Measurements from ENCODE around the gene RETN.

- TF ChIP-seq, protein P1, sequence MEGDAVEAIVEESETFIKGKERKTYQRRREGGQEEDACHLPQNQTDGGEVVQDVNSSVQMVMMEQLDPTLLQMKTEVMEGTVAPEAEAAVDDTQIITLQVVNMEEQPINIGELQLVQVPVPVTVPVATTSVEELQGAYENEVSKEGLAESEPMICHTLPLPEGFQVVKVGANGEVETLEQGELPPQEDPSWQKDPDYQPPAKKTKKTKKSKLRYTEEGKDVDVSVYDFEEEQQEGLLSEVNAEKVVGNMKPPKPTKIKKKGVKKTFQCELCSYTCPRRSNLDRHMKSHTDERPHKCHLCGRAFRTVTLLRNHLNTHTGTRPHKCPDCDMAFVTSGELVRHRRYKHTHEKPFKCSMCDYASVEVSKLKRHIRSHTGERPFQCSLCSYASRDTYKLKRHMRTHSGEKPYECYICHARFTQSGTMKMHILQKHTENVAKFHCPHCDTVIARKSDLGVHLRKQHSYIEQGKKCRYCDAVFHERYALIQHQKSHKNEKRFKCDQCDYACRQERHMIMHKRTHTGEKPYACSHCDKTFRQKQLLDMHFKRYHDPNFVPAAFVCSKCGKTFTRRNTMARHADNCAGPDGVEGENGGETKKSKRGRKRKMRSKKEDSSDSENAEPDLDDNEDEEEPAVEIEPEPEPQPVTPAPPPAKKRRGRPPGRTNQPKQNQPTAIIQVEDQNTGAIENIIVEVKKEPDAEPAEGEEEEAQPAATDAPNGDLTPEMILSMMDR (IDR thresholded peaks at IDR 0.05) = no peak
- no peak for TF ChIP-seq POLR2AphosphoS5 (IDR thresholded peaks at IDR 0.05; ENCODE audit: insufficient read depth in 1 of 2, low read depth in 1 of 2)
Measured at GRCh38 chr19:7624810-7625209, 44.0 kb upstream of the RETN start.
